HG03442 (cell line): ENCODE results near the gene PGGT1B.
"Not testable (repeated sequence)": the region's sequence is repeated elsewhere in the genome, so short reads cannot be mapped to it uniquely, and the experiment has no call there.

Source experiments
- ATAC-seq: cut with Tn5 transposase; IDR thresholded peaks from one replicate; pipeline ENCODE4 v1.9.1; 2021; ENCODE audit warnings: mild to moderate bottlenecking, moderate library complexity; ENCODE audit not compliant: unreplicated experiment

The PGGT1B gene

DNA sequence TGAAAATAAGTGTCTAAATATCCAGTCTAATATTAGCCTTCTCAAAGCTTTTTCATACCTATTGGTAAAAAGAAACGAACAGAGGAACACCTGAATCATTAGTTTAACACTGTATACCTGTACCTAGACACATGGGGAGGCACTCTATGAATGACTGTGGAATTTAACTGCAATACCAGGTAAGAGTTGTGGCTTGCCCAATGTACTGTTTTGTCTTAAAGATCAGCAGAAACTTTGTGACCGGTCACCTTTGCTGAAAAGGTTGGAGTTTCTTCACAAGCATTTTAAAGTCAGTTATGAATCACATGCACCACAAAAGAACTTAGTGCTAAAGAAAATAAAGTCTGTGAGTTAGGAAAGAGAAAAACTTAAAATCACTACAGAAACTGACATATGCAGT is 2.4 kb downstream of the PGGT1B start:
- no peak for ATAC-seq

DNA sequence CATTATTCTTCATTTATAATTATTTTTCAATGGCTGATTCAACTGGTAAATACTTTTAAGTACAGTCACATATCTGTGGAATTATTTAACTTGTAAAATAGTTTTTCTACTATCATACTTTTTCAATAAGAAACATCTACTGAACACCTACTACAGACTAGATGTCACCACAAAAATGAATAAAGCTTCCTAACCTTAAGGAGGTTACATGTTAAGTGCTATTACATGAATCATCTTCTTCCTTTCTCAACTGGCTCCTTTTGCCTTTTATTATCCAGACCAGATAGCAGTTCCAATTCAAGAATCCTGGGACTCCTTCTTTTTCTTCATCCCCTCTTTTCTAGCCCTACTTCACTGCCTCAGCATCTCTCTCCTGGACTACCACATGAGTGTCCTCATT is 4.7 kb downstream of the PGGT1B start:
- ATAC-seq, result no peak

DNA sequence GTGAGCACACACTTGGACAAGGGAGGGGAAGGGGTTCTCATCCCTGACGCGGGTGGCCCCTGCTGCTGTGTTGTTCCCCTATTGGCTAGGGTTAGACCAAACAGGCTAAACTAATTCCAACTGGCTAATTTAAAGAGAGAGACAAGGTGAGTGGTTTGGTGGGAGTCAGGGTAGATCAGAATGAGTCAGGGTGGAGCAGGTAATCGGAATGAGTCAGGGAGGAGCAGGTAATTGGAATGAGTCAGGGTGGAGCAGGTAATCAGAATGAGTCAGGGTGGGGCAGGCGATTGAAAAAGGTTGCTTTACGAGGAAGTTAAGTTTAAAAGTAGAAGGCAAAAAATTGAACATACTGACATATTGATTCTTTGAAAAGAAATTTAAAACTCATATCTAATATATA is 13.3 kb downstream of the PGGT1B start:
- ATAC-seq, result not testable (repeated sequence)

- ATAC-seq, result peak; percentile 48
Observed at GRCh38 chr5:115246361-115246991, 16.2 kb downstream of the PGGT1B start.

- ATAC-seq, result peak; percentile 91
Observed at GRCh38 chr5:115243412-115243811, 19.3 kb downstream of the PGGT1B start.

GRCh38 chr5:115241881-115242642 is 20.6 kb downstream of the PGGT1B start:
- no peak for ATAC-seq

DNA sequence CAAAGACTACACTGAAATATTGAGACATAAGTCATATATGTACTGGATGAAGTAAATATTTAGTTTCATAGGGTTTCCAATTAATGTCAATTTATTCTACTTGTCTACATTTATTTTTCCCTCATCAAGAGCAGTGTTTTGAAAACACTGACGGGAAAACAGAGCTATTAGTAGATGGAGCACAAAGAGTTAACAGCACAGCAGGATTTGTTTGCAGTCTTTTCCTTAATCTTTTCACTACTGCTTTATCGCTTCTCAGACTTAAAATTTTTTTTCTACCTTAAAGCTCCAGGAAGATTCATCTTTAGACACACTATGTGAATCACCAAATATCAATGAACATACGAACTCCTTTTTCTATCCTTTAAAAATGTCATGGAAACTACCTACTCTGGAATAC is 25.6 kb downstream of the PGGT1B start:
- no peak for ATAC-seq

GRCh38 chr5:115236599-115236998 is 26.1 kb downstream of the PGGT1B start:
- ATAC-seq, result no peak

GRCh38 chr5:115231598-115231997 is 31.1 kb downstream of the PGGT1B start:
- no peak for ATAC-seq

DNA sequence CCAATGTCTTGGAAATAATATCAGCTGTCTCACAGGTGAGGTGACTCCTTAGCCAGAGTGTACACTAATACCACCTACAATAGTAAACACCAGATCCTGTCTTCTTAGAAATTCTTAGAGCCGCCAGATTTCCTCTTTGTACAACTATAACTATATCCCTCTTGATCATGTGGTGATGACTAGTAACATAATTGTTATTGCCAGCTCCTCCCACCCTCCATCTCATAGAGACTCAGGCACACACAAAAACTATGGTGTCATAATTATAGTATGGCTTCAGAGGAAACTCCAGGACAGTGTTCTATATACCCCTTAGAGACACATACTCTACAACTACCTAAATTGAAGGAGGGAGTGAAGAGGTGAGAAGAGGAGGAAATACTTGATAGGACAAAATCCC is 33.1 kb downstream of the PGGT1B start:
- no peak for ATAC-seq

GRCh38 chr5:115227281-115227680 is 35.4 kb downstream of the PGGT1B start:
- no peak for ATAC-seq

DNA sequence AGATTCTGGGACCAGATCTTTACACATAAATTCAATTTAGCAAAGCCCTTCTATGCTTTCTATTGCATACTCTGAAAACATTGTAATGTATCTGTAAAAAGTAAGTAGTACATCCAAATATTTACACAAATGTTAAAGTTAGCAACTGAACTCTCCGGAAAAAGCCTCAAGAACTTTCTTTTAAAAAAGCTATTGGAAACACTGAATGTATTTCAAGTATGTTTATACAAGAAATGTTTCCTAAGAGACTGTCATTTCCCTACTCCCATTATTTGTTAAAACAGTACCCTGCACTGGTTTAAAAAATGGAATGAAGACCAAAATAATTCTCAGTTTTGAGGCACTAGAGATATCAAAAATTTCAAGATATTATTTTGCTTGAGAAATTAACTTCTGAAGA is 48.1 kb downstream of the PGGT1B start:
- ATAC-seq, result no peak

GRCh38 chr5:115209279-115209678 is 53.4 kb downstream of the PGGT1B start:
- peak; percentile 99 for ATAC-seq

- ATAC-seq, result no peak
Observed at GRCh38 chr5:115202952-115203351, 59.7 kb downstream of the PGGT1B start.

- no peak for ATAC-seq
Observed at GRCh38 chr5:115196161-115196560, 66.5 kb downstream of the PGGT1B start.

DNA sequence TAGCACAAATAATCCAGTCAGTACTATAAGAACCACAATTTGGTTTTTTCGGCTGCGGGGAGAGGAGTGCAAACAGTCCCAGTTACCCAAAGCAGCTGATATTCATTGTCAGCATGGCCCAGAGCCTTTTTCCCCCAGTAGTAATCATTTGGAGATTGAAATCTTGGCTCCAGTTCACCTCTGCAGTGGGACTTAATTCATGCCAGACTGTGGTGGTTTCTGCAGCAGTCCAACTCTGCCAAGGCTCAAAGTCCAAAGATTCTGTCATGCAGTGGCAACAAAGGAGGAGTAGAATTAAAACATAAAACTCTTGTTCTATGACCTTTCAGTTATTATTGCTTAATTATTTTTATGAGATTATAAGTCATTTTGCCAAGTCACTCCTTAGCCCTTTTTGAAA is 68.0 kb downstream of the PGGT1B start:
- no peak for ATAC-seq

GRCh38 chr5:115193295-115193694 is 69.4 kb downstream of the PGGT1B start:
- no peak for ATAC-seq

- ATAC-seq, result no peak
Observed at GRCh38 chr5:115192098-115192497, 70.6 kb downstream of the PGGT1B start.

- no peak for ATAC-seq
Observed at GRCh38 chr5:115191474-115192031, 71.1 kb downstream of the PGGT1B start.

DNA sequence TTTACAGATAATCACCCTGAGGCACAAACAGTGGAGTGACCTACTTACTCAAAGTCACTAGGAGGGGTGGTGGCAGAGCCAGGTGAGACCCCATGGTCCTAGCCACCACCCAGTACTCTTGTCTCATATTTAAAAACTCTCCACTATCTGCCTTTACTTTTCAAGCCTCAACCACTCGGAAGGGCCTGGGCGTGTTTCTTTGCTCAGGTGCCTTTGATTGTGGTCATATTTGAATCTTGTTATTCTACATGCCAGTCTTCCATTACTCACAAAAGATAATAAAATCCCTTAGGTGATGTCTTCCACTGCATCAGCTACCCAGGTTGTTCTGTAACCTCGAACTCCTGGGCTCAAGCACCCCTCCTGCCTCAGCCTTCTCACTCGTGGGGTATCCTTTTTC is 72.3 kb downstream of the PGGT1B start:
- ATAC-seq, result no peak

DNA sequence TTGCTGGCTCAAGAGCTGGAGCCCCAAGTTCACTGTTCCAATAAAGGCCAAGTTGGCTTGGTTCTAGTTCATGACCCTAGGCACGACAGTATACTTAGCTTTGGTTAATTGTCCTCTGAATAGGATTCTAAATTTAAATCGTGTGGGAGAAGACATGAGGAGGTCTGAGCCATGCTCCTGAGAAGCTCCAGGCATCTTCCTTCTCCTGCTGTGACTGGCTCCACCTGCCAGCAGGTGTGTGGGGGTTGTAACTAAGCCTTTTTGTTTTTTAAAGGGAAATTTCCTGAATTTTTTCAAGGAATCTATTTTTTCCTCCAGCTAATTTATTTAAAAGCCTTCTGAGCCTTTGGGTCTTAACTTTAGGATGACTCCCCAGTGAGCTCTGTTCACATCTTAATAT is 72.8 kb downstream of the PGGT1B start:
- ATAC-seq, result no peak

- ATAC-seq, result no peak
Observed at GRCh38 chr5:115186794-115187193, 75.9 kb downstream of the PGGT1B start.
